Measurements from ENCODE around the gene NLGN3. TPM values are rescaled to one million over a fixed set of nuclear protein-coding genes. Genes with fewer than 3 reads are reported as not detected.

Gene NLGN3
- total and polyA plus RNA-seq, 2 donors (not counting 3 experiments of a cell fraction or from before 2014, with no cell fraction given) = 0.37 to 0.40 TPM

GRCh38 chrX:71158603-71159002, 14.0 kb downstream of the NLGN3 start:
- no peak for FAIRE-seq
- no peak overlapping the region for H3K4me2 ChIP-seq (ENCODE audit: insufficient read depth, low read length)
- ChIA-PET POLR2A (no interaction called here), CTCF (no interaction called here)
- dilution Hi-C loops (cut with MboI; ENCODE audit: extremely low pct_ligation_motif_present, low sequenced_read_pairs) = no loop called here
- no peaks in the 10 kb centered on the region for H3K9me3 ChIP-seq (replicated peaks; ENCODE audit: control insufficient read depth, insufficient read depth, low read length)
- H3K9me1 ChIP-seq (replicated peaks; ENCODE audit: control insufficient read depth, extremely low read depth, insufficient read depth, low read length) = no peaks in the 10 kb centered on the region
- no peaks in the 10 kb centered on the region for H3K27me3 ChIP-seq (ENCODE audit: control insufficient read depth in 2 of 2, insufficient read depth in 2 of 2, low read length in 2 of 2)
- no peaks in the 10 kb centered on the region for H3K36me3 ChIP-seq (ENCODE audit: control insufficient read depth in 2 of 2, extremely low read depth in 1 of 2, insufficient read depth in 2 of 2, low read length in 2 of 2)
- no peak overlapping the region for H3K4me3 ChIP-seq (replicated peaks in 1 of 3; ENCODE audit: insufficient read depth in 1 of 3, low read depth in 1 of 3, low read length in 3 of 3)
- no peaks in the 10 kb centered on the region for H3K4me1 ChIP-seq (ENCODE audit: control insufficient read depth, extremely low read depth, insufficient read depth, low read length)
- no peak for DNase-seq (ENCODE audit: low read depth, low spot score)
- TF ChIP-seq EZH2 (IDR thresholded peaks at IDR 0.05; ENCODE audit: borderline replicate concordance, low read depth, low read length, severe bottlenecking) = no peak
- TF ChIP-seq FOS (IDR thresholded peaks at IDR 0.05; ENCODE audit: borderline replicate concordance, insufficient read depth, low read length) = no peak
- TF ChIP-seq, protein P1, sequence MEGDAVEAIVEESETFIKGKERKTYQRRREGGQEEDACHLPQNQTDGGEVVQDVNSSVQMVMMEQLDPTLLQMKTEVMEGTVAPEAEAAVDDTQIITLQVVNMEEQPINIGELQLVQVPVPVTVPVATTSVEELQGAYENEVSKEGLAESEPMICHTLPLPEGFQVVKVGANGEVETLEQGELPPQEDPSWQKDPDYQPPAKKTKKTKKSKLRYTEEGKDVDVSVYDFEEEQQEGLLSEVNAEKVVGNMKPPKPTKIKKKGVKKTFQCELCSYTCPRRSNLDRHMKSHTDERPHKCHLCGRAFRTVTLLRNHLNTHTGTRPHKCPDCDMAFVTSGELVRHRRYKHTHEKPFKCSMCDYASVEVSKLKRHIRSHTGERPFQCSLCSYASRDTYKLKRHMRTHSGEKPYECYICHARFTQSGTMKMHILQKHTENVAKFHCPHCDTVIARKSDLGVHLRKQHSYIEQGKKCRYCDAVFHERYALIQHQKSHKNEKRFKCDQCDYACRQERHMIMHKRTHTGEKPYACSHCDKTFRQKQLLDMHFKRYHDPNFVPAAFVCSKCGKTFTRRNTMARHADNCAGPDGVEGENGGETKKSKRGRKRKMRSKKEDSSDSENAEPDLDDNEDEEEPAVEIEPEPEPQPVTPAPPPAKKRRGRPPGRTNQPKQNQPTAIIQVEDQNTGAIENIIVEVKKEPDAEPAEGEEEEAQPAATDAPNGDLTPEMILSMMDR (IDR thresholded peaks at IDR 0.05; ENCODE audit: extremely low read depth in 1 of 2, insufficient read depth in 1 of 2, low read depth in 1 of 2, low read length in 2 of 2) = no peak
- no peak for TF ChIP-seq POLR2A (IDR thresholded peaks at IDR 0.05; ENCODE audit: low read depth, low read length)
- intact Hi-C loops (cut with micrococcal nuclease) = no loop called here
- no peaks in the 10 kb centered on the region for H3K79me2 ChIP-seq (ENCODE audit: control insufficient read depth, insufficient read depth, low read length)
- H4K20me1 ChIP-seq (replicated peaks; ENCODE audit: control insufficient read depth, extremely low read depth, insufficient read depth, low read length) = no peaks in the 10 kb centered on the region
- H2AFZ ChIP-seq (ENCODE audit: low read depth, low read length) = no peak overlapping the region
- no peak overlapping the region for H3K27ac ChIP-seq (ENCODE audit: insufficient read depth, low read depth, low read length)
- no TSS peak for BruUV-seq (replicated peaks)
- H3K9ac ChIP-seq (replicated peaks; ENCODE audit: extremely low read depth, insufficient read depth, low read length) = no peak overlapping the region

- ChIA-PET CTCF (no interaction called here), POLR2A (interaction anchor here (0.7 kb wide), 1 partner anchor 22 kb away, joined by 9 read pairs; no protein-coding TSS in a partner anchor)
- no peaks in the 10 kb centered on the region for H4K20me1 ChIP-seq (replicated peaks; ENCODE audit: control insufficient read depth, extremely low read depth, insufficient read depth, low read length)
- no peak overlapping the region for H3K4me3 ChIP-seq (replicated peaks in 1 of 3; ENCODE audit: insufficient read depth in 1 of 3, low read depth in 1 of 3, low read length in 3 of 3)
- H3K36me3 ChIP-seq (ENCODE audit: control insufficient read depth in 2 of 2, extremely low read depth in 1 of 2, insufficient read depth in 2 of 2, low read length in 2 of 2) = no peaks in the 10 kb centered on the region
- TF ChIP-seq GATA2 (IDR thresholded peaks at IDR 0.05; ENCODE audit: insufficient read depth, insufficient read length, low read depth, low read length) = no peak
- TF ChIP-seq MYC (IDR thresholded peaks at IDR 0.05; ENCODE audit: low read depth, low read length) = no peak
- TF ChIP-seq FOS (IDR thresholded peaks at IDR 0.05; ENCODE audit: borderline replicate concordance, insufficient read depth, low read length) = no peak
- no peak for TF ChIP-seq EZH2 (IDR thresholded peaks at IDR 0.05; ENCODE audit: borderline replicate concordance, low read depth, low read length, severe bottlenecking)
- TF ChIP-seq, protein P2, sequence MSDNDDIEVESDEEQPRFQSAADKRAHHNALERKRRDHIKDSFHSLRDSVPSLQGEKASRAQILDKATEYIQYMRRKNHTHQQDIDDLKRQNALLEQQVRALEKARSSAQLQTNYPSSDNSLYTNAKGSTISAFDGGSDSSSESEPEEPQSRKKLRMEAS (IDR thresholded peaks at IDR 0.05; ENCODE audit: insufficient read depth, insufficient read length) = no peak
- no peak for TF ChIP-seq JUN (IDR thresholded peaks at IDR 0.05; ENCODE audit: borderline replicate concordance, insufficient read depth, insufficient read length, low read depth)
- no peak for TF ChIP-seq POLR2A (IDR thresholded peaks at IDR 0.05; ENCODE audit: low read depth, low read length)
- no peak for TF ChIP-seq POLR2AphosphoS5 (IDR thresholded peaks at IDR 0.05; ENCODE audit: insufficient read depth, low read depth, low read length)
- TF ChIP-seq, protein P1 (IDR thresholded peaks at IDR 0.05; ENCODE audit: extremely low read depth in 1 of 2, insufficient read depth in 1 of 2, low read depth in 1 of 2, low read length in 2 of 2) = no peak
- peaks cover 0 to 2% of the 10 kb centered on the region in 2 experiments for H3K27me3 ChIP-seq (ENCODE audit: control insufficient read depth in 2 of 2, insufficient read depth in 2 of 2, low read length in 2 of 2)
- H3K9me1 ChIP-seq (replicated peaks; ENCODE audit: control insufficient read depth, extremely low read depth, insufficient read depth, low read length) = no peaks in the 10 kb centered on the region
- intact Hi-C loops (cut with micrococcal nuclease) = no loop called here
- dilution Hi-C loops (cut with MboI; ENCODE audit: extremely low pct_ligation_motif_present, low sequenced_read_pairs) = no loop called here
- no peaks in the 10 kb centered on the region for H3K79me2 ChIP-seq (ENCODE audit: control insufficient read depth, insufficient read depth, low read length)
- no peak overlapping the region for H3K27ac ChIP-seq (ENCODE audit: insufficient read depth, low read depth, low read length)
- no peak overlapping the region for H3K4me2 ChIP-seq (ENCODE audit: insufficient read depth, low read length)
- no peaks in the 10 kb centered on the region for H3K9me3 ChIP-seq (replicated peaks; ENCODE audit: control insufficient read depth, insufficient read depth, low read length)
- H3K4me1 ChIP-seq (ENCODE audit: control insufficient read depth, extremely low read depth, insufficient read depth, low read length) = no peaks in the 10 kb centered on the region
- no peak overlapping the region for H3K9ac ChIP-seq (replicated peaks; ENCODE audit: extremely low read depth, insufficient read depth, low read length)
- H2AFZ ChIP-seq (ENCODE audit: low read depth, low read length) = no peak overlapping the region
- DNase-seq (ENCODE audit: low read depth, low spot score) (no peak), FAIRE-seq (no peak)
- no TSS peak for BruUV-seq (replicated peaks)
Measured at GRCh38 chrX:71159335-71159734, 14.7 kb downstream of the NLGN3 start.
